HCT116 (cell line): ENCODE data around the gene COL26A1.

Experiments
- ATF3 ChIP-seq: IDR thresholded peaks from 2 replicates; pipeline ENCODE4 v1.6.1; 2012
- CBX3 ChIP-seq: IDR thresholded peaks from 2 replicates; pipeline ENCODE4 v1.6.1; 2012; ENCODE audit warnings: low read depth
- CTCF ChIP-seq, 3 experiments: fragments of 200-600 bp in 1 of 3; sonication (generic) in 1 of 3; IDR thresholded peaks in 2 of 3; conservative IDR thresholded peaks in 1 of 3; 2 replicates each; pipeline ENCODE4 v1.5.1; 2012 to 2017; ENCODE audit warnings: low read depth in 2 of 3, low read length in 2 of 3, antibody characterized with exemption in 1 of 3, borderline replicate concordance in 1 of 3, control low read depth in 1 of 3, mild to moderate bottlenecking in 1 of 3, mixed read lengths in 1 of 3, mixed run types in 1 of 3, moderate library complexity in 1 of 3; ENCODE audit not compliant: insufficient read depth in 1 of 3
- ELF1 ChIP-seq: IDR thresholded peaks from 2 replicates; pipeline ENCODE4 v1.6.1; 2012; ENCODE audit warnings: low read depth, borderline replicate concordance
- EZH2 ChIP-seq: fragments of 200-600 bp; sonication (generic); IDR thresholded peaks from 2 replicates; pipeline ENCODE4 v1.6.1; 2017; ENCODE audit warnings: antibody characterized with exemption, mixed run types
- POLR2AphosphoS5 ChIP-seq: IDR thresholded peaks from 2 replicates; pipeline ENCODE4 v1.6.1; 2011; ENCODE audit warnings: mild to moderate bottlenecking, low read depth, low read length, moderate library complexity
- SP1 ChIP-seq: IDR thresholded peaks from 2 replicates; pipeline ENCODE4 v1.6.1; 2012; ENCODE audit warnings: low read depth
- TCF7L2 ChIP-seq: IDR thresholded peaks from 2 replicates; pipeline ENCODE4 v1.7.0; 2011; ENCODE audit warnings: borderline replicate concordance, inconsistent platforms; ENCODE audit not compliant: insufficient read depth, insufficient read length; ENCODE audit errors: extremely low read depth

GRCh38 chr7:101596898-101597297, 234.2 kb downstream of the COL26A1 start:
- no peak for TF ChIP-seq EZH2
- TF ChIP-seq CTCF (IDR thresholded peaks at IDR 0.05 in 2 of 3, conservative IDR thresholded peaks at IDR 0.05 in 1 of 3; ENCODE audit: borderline replicate concordance in 1 of 3, insufficient read depth in 1 of 3, low read depth in 2 of 3, low read length in 2 of 3), result no peak
- no peak for TF ChIP-seq POLR2AphosphoS5
- TF ChIP-seq ATF3, result no peak
- TF ChIP-seq ELF1, result no peak
- TF ChIP-seq SP1, result no peak
- no peak for TF ChIP-seq TCF7L2
- TF ChIP-seq CBX3, result no peak
